Subcutaneous abdominal adipose tissue (tissue), 5 donors: Measurements from ENCODE around the gene RPL37A.
A peak's percentile ranks its signal among the peaks of the same experiment; 100 is the strongest.

ENCODE experiments used
- H3K27ac ChIP-seq: one replicate; pipeline ENCODE4 v1.7.0; 2013; ENCODE audit warnings: low read depth, mild to moderate bottlenecking, inconsistent platforms, low read length, moderate library complexity
- H3K27me3 ChIP-seq, 5 donors: one replicate each; pipeline ENCODE4 v1.7.0; 2013; ENCODE audit warnings: low read length in 5 of 5, inconsistent platforms in 1 of 5; ENCODE audit not compliant: control insufficient read depth in 5 of 5, insufficient read depth in 4 of 5
- H3K36me3 ChIP-seq, 5 donors: one replicate each; pipeline ENCODE4 v1.7.0; 2013; ENCODE audit warnings: low read length in 5 of 5; ENCODE audit not compliant: control insufficient read depth in 5 of 5, insufficient read depth in 5 of 5
- H3K4me1 ChIP-seq, 5 donors: one replicate each; pipeline ENCODE4 v1.7.0; 2013; ENCODE audit warnings: low read length in 5 of 5, mild to moderate bottlenecking in 3 of 5, moderate library complexity in 1 of 5; ENCODE audit not compliant: control insufficient read depth in 5 of 5, insufficient read depth in 5 of 5
- H3K4me3 ChIP-seq, 5 donors: one replicate each; pipeline ENCODE4 v1.7.0; 2013; ENCODE audit warnings: low read length in 5 of 5, low read depth in 1 of 5
- H3K9ac ChIP-seq, 5 donors: one replicate each; pipeline ENCODE4 v1.7.0; 2013; ENCODE audit warnings: low read length in 5 of 5, mild to moderate bottlenecking in 4 of 5, moderate library complexity in 3 of 5
- H3K9me3 ChIP-seq, 5 donors: one replicate each; pipeline ENCODE4 v1.7.0; 2013; ENCODE audit warnings: low read length in 5 of 5; ENCODE audit not compliant: control insufficient read depth in 5 of 5
- donor health status: healthy.
- donor health status: healthy.
- donor health status: healthy.
- donor health status: healthy.
- donor health status: healthy.

The RPL37A gene

GRCh38 chr2:216499641-216500218 is 1.1 kb downstream of the RPL37A start:
- Histone ChIP-seq H3K36me3 (peaks cover 33 to 51% (median 47%) of the 10 kb centered on the region in 5 donors), H3K27me3 (no peaks in the 10 kb centered on the region), H3K27ac (peak overlapping the region; percentile 95), H3K9me3 (no peaks in the 10 kb centered on the region), H3K9ac (peak overlapping the region; percentile 97 to 100 (median 100)), H3K4me1 (peaks cover 8 to 41% (median 30%) of the 10 kb centered on the region in 5 donors), H3K4me3 (peak overlapping the region; percentile 85 to 100 (median 98))

DNA sequence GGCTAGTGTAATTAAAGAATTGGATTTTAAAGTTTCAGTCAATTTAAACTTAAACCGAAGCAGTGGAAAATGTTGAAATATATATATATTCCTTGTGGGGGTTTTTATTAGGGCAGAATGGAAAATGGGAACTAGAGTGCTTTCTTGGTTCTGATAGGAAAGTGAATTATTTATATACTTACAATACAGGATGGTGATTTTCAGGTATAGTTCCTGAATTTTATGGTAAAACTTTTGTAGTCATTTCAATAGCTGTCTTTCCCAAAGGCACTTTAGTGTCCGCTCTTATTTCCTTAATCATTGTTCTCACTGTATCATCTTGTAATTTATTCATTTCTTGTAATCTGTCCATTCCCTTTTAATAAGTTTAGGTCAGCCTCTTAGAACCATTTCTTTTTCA is 1.9 kb downstream of the RPL37A start:
- Histone ChIP-seq H3K27ac (peak overlapping the region; percentile 95), H3K4me3 (no peak overlapping the region), H3K9ac (peak overlapping the region in 4 of 5 donors; percentile 100), H3K27me3 (no peaks in the 10 kb centered on the region), H3K36me3 (peaks cover 33 to 58% (median 50%) of the 10 kb centered on the region in 5 donors), H3K4me1 (peaks cover 8 to 40% (median 30%) of the 10 kb centered on the region in 5 donors), H3K9me3 (no peaks in the 10 kb centered on the region)

- peaks cover 8 to 33% (median 29%) of the 10 kb centered on the region in 5 donors for H3K4me1 ChIP-seq
- no peaks in the 10 kb centered on the region for H3K27me3 ChIP-seq
These were observed 3.2 kb downstream of the RPL37A start for GRCh38 chr2:216501854-216502253.

DNA sequence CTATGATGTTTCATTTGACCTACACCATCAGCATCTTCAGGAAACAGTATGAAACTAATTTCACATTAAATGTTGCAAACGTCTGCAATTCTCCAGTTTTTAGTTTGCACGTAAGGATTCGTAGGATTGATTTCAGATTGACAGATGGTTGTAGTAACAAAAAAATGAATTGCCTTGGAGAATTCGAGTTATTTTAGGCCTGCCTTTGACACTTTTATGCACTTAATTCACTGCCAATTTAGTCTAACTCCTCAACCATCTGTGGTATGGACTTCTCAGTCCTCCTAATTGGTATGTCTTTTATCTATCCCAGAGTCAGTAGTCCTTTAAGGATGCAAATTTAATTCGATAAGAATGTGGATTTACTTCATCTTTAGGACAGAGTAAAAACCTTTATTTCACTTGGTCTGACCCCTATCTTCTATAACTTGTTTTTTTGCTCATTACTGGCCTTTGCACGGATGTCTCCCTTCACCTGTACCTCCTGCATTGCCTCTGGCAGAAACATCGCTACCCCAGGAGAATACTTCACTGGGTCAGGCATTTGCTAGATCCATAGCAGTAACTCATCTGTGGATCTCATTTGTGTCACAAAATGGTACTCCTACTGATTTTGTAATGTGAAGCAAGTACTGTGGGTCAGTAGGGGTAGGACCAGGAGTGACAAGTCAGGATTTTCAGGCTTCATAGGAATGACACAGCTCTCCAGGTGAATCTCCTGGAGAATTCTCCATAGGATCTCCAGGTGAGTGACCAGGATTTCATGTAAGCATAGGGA is 3.9 kb downstream of the RPL37A start:
- Histone ChIP-seq H3K9ac (peak overlapping the region in 1 of 5 donors; percentile 15), H3K36me3 (peaks cover 33 to 62% (median 52%) of the 10 kb centered on the region in 5 donors), H3K4me3 (no peak overlapping the region)

More at GRCh38 chr2:216501854-216502253, 3.2 kb downstream of the RPL37A start:
- H3K36me3 ChIP-seq: peaks cover 33 to 62% (median 52%) of the 10 kb centered on the region in 5 donors
- peak overlapping the region in 1 of 5 donors; percentile 35 for H3K9ac ChIP-seq
- no peaks in the 10 kb centered on the region for H3K9me3 ChIP-seq
- H3K27ac ChIP-seq: no peak overlapping the region
- H3K4me3 ChIP-seq: no peak overlapping the region

GRCh38 chr2:216503159-216503629 is 4.5 kb downstream of the RPL37A start:
- Histone ChIP-seq H3K4me3 (no peak overlapping the region), H3K4me1 (peaks cover 5 to 24% (median 20%) of the 10 kb centered on the region in 5 donors), H3K36me3 (peaks cover 33 to 62% (median 52%) of the 10 kb centered on the region in 5 donors)

More for the DNA sequence above, 3.9 kb downstream of the RPL37A start:
- Histone ChIP-seq H3K9me3 (no peaks in the 10 kb centered on the region), H3K27me3 (no peaks in the 10 kb centered on the region), H3K4me1 (peaks cover 8 to 31% (median 26%) of the 10 kb centered on the region in 5 donors), H3K27ac (no peak overlapping the region)

DNA sequence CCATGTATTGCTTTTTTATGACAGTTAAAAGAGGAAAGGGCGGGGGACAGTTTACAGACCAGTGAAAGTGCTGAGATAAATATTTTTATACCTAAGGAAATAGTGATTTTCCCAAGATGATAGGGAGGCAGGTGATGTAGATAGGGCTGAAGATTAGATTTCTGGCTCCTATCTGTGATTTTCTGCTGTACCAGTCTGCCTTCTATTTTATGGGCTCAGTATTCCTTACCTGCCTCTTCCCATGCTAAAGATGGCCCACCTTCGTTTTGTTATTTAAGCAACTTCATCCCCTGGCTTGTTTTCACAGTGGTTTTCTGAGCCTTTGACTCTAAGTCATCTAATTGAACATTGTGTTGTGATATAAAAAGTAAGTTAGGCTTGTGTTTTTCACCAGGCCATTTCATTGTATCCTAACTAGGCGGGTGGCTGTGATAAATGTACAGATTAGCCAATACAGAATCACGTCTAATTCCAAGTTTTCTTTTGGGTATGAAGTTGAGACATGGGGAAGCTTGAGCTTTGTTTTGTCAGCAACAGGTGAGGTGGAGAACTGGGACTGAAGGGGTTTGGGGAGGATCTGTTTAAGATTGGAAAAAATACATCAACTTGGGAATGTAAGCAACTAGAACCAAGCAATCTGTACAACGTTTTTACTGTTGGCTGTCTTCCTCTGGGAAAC is 5.2 kb downstream of the RPL37A start:
- peaks cover 33 to 62% (median 52%) of the 10 kb centered on the region in 5 donors for H3K36me3 ChIP-seq
- H3K9me3 ChIP-seq: no peaks in the 10 kb centered on the region
- no peak overlapping the region for H3K4me3 ChIP-seq
- peaks cover 5 to 26% (median 17%) of the 10 kb centered on the region in 5 donors for H3K4me1 ChIP-seq
- H3K27me3 ChIP-seq: no peaks in the 10 kb centered on the region
- H3K9ac ChIP-seq: no peak overlapping the region
- no peak overlapping the region for H3K27ac ChIP-seq

More at GRCh38 chr2:216503159-216503629, 4.5 kb downstream of the RPL37A start:
- no peaks in the 10 kb centered on the region for H3K27me3 ChIP-seq
- no peak overlapping the region for H3K27ac ChIP-seq
- peak overlapping the region in 1 of 5 donors; percentile 15 for H3K9ac ChIP-seq
- H3K9me3 ChIP-seq: no peaks in the 10 kb centered on the region

- Histone ChIP-seq H3K4me3 (no peak overlapping the region), H3K9me3 (no peaks in the 10 kb centered on the region), H3K27ac (no peak overlapping the region), H3K36me3 (peaks cover 33 to 62% (median 52%) of the 10 kb centered on the region in 5 donors), H3K9ac (no peak overlapping the region), H3K4me1 (peaks cover 5 to 23% (median 14%) of the 10 kb centered on the region in 5 donors), H3K27me3 (no peaks in the 10 kb centered on the region)
These were observed 5.7 kb downstream of the RPL37A start for GRCh38 chr2:216504376-216504762.

DNA sequence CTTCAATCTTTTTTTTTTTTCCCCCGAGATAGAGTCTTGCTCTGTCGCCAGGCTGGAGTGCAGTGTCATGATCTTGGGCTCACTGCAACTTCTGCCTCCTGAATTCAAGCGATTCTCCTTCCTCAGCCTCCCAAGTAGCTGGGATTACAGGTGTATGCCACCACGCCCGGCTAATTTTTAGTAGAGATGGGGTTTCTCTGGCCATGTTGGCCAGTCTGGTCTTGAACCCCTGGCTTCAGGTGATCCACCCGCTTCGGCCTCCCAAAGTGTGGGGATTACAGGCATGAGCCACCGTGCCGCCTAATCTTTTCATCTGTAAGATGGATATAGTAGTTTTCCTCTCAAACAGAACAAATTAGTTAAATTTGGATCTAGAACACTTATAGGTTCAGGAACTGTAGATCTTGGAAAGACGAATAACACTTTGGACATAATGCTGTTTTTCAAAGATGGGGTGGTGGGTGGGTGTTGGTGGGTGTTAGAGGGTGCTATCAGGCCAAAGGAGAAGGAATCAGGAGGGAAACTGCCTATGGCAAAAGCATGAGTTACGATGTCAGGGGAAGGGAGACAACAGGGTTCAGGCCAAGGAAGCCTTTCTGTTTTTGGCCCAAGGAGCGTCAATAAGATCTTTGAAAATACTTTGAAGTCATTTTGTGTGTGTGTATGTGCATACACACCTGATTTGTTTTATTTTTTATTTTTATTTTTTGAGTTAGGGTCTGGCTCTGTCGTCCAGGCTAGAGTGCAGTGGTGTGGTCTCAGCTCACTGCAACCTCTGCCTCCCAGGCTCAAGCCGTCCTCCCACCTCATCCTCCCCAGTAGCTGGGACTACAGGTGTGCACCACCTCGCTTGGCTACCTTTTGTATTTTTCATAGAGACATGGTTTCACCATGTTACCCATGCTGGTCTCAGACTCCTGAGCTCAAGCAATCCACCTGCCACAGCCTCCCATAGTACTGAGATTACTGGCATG is 6.8 kb downstream of the RPL37A start:
- Histone ChIP-seq H3K4me3 (no peak overlapping the region), H3K27me3 (no peaks in the 10 kb centered on the region), H3K27ac (no peak overlapping the region), H3K9ac (no peak overlapping the region), H3K9me3 (no peaks in the 10 kb centered on the region), H3K4me1 (peaks cover 0 to 12% (median 3%) of the 10 kb centered on the region in 5 donors), H3K36me3 (peaks cover 29 to 54% (median 45%) of the 10 kb centered on the region in 5 donors)
